Prostate gland (tissue), 2 donors: ENCODE data around the gene KRT35. TPM values are rescaled to one million over a fixed set of nuclear protein-coding genes. Genes with fewer than 3 reads are reported as not detected.

Experiments used
- DNase-seq: peaks from one replicate; pipeline ENCODE4 v3.0.0-alpha.2; 2019; ENCODE audit warnings: low spot score
- H3K27ac ChIP-seq, 2 donors: fragments of 200-600 bp; sonication (generic); 2 replicates each; pipeline ENCODE4 v1.5.1; 2017 to 2019
- H3K27me3 ChIP-seq: fragments of 200-600 bp; sonication (generic); replicated peaks from 2 replicates; pipeline ENCODE4 v1.5.1; 2019; ENCODE audit not compliant: insufficient read depth
- H3K36me3 ChIP-seq, 2 donors: fragments of 200-600 bp; sonication (generic); 1 replicate in 1 of 2; 2 replicates in 1 of 2; pipeline versions ENCODE4 v1.5.1 to v1.8.1; 2017 to 2019
- H3K4me1 ChIP-seq: fragments of 200-600 bp; sonication (generic); replicated peaks from 2 replicates; pipeline ENCODE4 v1.5.1; 2019
- H3K4me3 ChIP-seq, 2 donors: fragments of 200-600 bp; sonication (generic); 2 replicates each; pipeline ENCODE4 v1.5.1; 2017 to 2019
- H3K9me3 ChIP-seq: fragments of 200-600 bp; sonication (generic); 2 replicates; pipeline ENCODE4 v1.5.1; 2017
- CTCF ChIP-seq, 4 experiments: fragments of 200-600 bp in 2 of 4; fragments of 450-650 bp in 2 of 4; sonication (generic) in 2 of 4; IDR thresholded peaks; 1 replicate in 3 of 4; 2 replicates in 1 of 4; pipeline ENCODE4 v1.5.1; 2016 to 2019; ENCODE audit warnings: antibody characterized with exemption in 4 of 4, mild to moderate bottlenecking in 2 of 4, moderate library complexity in 2 of 4
- POLR2A ChIP-seq: fragments of 450-650 bp; IDR thresholded peaks from one replicate; pipeline ENCODE4 v1.6.1; 2016; ENCODE audit warnings: antibody characterized with exemption, mild to moderate bottlenecking
- POLR2AphosphoS5 ChIP-seq: sonication (generic); formaldehyde crosslinking; IDR thresholded peaks from one replicate; pipeline ENCODE4 v1.6.1; 2017; ENCODE audit warnings: antibody characterized with exemption
- WGBS: methylation state at CpG from one replicate; pipeline ENCODE4 v1.1.5; 2018; 5-methylcytosine and 5-hydroxymethylcytosine counted together
- intact Hi-C: fragments of 100-400 bp; cut with DNase I; formaldehyde crosslinking; loops from one replicate; pipeline ENCODE4 v1.14.2; 2022
- total RNA-seq, 2 donors: library from RNA; depleted of rRNA; stranded (reverse); fragments of >200 nt; gene quantifications; one replicate each; pipeline ENCODE4 v1.1.0, GENCODE V29; 2016

The KRT35 gene
- total RNA-seq, 2 donors from 2014 or later: not detected

- intact Hi-C loops: no loop called here
- Histone ChIP-seq H3K27ac (no peak overlapping the region), H3K4me1 (no peaks in the 10 kb centered on the region), H3K4me3 (no peak overlapping the region), H3K9me3 (no peaks in the 10 kb centered on the region), H3K27me3 (no peaks in the 10 kb centered on the region), H3K36me3 (no peaks in the 10 kb centered on the region)
- TF ChIP-seq POLR2AphosphoS5: no peak
- TF ChIP-seq POLR2A: no peak
- no peak for TF ChIP-seq CTCF (IDR thresholded peaks at IDR 0.05)
- no peak for DNase-seq
- 20% methylated on average over 2 of the region's 2 CpGs for WGBS
These were observed 10.5 kb upstream of the KRT35 start for GRCh38 chr17:41491476-41491875.

DNA sequence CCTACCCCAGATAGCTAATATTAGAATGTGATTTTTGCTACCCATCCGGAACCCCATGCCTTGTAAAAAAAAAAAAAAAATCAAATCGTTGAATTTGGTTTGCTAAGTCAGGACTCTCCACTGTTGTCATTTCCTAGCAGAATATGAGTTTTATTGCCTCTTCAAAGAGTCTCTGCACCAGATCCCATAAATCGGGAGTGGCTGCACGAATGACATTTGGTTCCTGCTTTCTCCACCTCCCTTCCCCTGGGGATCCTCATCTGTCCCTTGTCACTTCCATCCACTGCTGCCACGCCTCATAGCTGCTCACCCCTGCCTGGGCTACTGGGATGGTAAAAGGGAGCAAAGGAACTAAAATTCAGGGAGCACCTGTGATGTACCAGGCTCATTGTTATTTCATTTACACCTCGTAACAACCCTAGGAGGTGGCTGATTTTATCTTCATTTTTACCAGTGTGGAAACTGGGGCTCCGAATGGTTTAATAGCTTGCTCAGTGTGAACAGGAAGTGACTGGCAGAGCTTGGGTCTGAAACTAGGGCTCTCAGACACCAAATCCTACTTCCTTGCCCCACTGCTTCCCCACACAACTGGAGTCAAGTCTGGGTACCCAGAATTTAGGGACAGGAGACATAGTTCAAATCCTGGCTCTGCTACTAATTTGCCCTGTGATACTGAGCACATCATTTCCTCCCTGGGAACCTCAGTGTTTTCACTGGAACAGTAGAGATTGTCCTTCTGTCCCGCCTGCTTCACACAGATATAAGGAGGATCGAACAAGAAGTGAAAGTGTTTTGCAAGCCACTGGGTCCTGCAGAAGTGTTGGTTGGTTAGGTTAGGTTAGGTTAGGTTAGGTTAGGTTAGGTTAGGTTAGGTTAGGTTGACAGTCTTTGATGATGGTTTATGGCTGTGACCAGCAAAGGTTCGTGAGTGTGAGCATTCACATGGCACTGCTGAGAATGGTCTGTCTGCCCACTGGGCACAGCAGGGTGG, 9.3 kb upstream of the KRT35 start:
- H3K4me3 ChIP-seq: no peak overlapping the region
- TF ChIP-seq CTCF (IDR thresholded peaks at IDR 0.05): no peak
- TF ChIP-seq POLR2AphosphoS5: no peak
- no peak for TF ChIP-seq POLR2A
- intact Hi-C loops: no loop called here
- H3K36me3 ChIP-seq: no peaks in the 10 kb centered on the region
- DNase-seq: no peak
- no peaks in the 10 kb centered on the region for H3K4me1 ChIP-seq
- H3K27ac ChIP-seq: no peak overlapping the region
- WGBS: 51% methylated on average over 10 of the region's 10 CpGs
- H3K9me3 ChIP-seq: no peaks in the 10 kb centered on the region
- no peaks in the 10 kb centered on the region for H3K27me3 ChIP-seq

- H3K27me3 ChIP-seq: no peaks in the 10 kb centered on the region
- H3K9me3 ChIP-seq: no peaks in the 10 kb centered on the region
- H3K36me3 ChIP-seq: no peaks in the 10 kb centered on the region
- TF ChIP-seq POLR2AphosphoS5 (no peak), POLR2A (no peak), CTCF (IDR thresholded peaks at IDR 0.05) (no peak)
- 98% methylated on average over 7 of the region's 12 CpGs for WGBS
- no peaks in the 10 kb centered on the region for H3K4me1 ChIP-seq
- DNase-seq: no peak
- H3K4me3 ChIP-seq: no peak within 1 kb of the TSS
- intact Hi-C loops: no loop called here
- no peak within 1 kb of the TSS for H3K27ac ChIP-seq
These were observed 8.6 kb upstream of the KRT35 start, which contains the start of gene KRT36 for GRCh38 chr17:41489531-41489930. Gene KRT36 (minus strand): TSS chr17:41489910. CDS start chr17:41489864, 46 bp downstream.

DNA sequence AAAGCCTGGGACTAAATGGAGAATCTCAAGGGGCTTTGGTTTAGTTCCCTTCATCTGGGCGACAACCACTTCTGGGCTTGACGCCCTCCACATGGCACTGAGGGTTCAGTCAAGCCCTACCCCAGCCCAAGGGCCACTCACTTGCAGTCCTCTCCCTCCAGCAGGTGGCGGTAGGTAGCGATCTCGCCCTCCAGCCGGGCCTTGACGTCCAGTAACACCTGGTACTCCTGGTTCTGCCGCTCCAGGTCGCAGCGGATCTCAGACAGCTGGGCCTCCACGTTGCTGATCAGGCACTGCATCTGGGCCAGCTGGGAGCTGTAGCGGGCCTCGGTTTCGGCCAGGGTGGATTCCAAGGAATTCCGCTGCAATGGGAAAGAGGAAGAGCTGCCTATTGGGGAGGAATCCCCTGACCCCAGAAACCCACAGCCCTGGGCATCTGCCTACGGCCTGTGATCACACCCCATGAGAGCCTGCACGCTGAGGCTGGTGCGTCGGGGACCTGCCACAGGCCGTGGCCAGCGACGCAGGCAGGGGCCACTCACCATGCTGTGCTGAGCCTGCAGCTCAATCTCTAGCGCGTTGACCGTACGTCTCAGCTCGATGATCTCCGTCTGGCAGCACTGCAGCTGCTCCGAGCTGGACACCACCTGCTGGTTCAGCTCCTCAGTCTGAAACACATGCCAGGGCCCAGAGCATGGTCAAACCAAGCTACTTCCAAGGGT, 6.0 kb upstream of the KRT35 start:
- intact Hi-C loops: no loop called here
- Histone ChIP-seq H3K4me3 (no peak overlapping the region), H3K36me3 (no peaks in the 10 kb centered on the region), H3K27ac (no peak overlapping the region), H3K4me1 (no peaks in the 10 kb centered on the region), H3K27me3 (no peaks in the 10 kb centered on the region), H3K9me3 (no peaks in the 10 kb centered on the region)
- 85% methylated on average over 29 of the region's 29 CpGs for WGBS
- TF ChIP-seq POLR2A (no peak), CTCF (IDR thresholded peaks at IDR 0.05) (no peak), POLR2AphosphoS5 (no peak)
- no peak for DNase-seq
